CD4-positive, alpha-beta T cell (primary cell): ENCODE measurements around the gene ZNF564. TPM values are rescaled to one million over a fixed set of nuclear protein-coding genes. Genes with fewer than 3 reads are reported as not detected.
"Not testable (repeated sequence)": the region's sequence is repeated elsewhere in the genome, so short reads cannot be mapped to it uniquely, and the experiment has no call there.

Experiments used
- ATAC-seq: fragments of 200-7000 bp; cut with Tn5 transposase; one replicate; pipeline ENCODE4 v1.10.0; 2022; ENCODE audit warnings: mild to moderate bottlenecking; ENCODE audit not compliant: poor library complexity
- CTCF ChIA-PET: fragments of 350-600 bp; sonication (Branson Sonifier 250); formaldehyde crosslinking; loops from one replicate; lab custom pipeline; 2021; ENCODE audit warnings: antibody characterized with exemption, inconsistent platforms; lab: Charles Lee
- POLR2A ChIA-PET: fragments of 350-600 bp; sonication (Branson Sonifier 250); formaldehyde crosslinking; loops from one replicate; lab custom pipeline; 2021; ENCODE audit warnings: antibody characterized with exemption, inconsistent platforms; lab: Charles Lee
- DNase-seq, 14 experiments: peaks; one replicate each; pipeline ENCODE4 v3.0.0-alpha.2; 2013 to 2020; ENCODE audit warnings: mixed read lengths in 2 of 14
- H3K27ac ChIP-seq, 2 donors: one replicate each; pipeline versions ENCODE4 v1.5.1 to v1.7.0; 2013; ENCODE audit warnings: low read length in 2 of 2, low read depth in 1 of 2, mild to moderate bottlenecking in 1 of 2
- H3K27me3 ChIP-seq, 2 experiments: 1 replicate in 1 of 2; 2 replicates in 1 of 2; pipeline versions ENCODE4 v1.6.1 to v1.7.0; 2013; ENCODE audit warnings: low read length in 2 of 2, control low read depth in 1 of 2, mild to moderate bottlenecking in 1 of 2, moderate library complexity in 1 of 2; ENCODE audit not compliant: insufficient read depth in 2 of 2, control insufficient read depth in 1 of 2
- H3K36me3 ChIP-seq: one replicate; pipeline ENCODE4 v1.6.1; 2013; ENCODE audit warnings: low read length, control low read depth; ENCODE audit not compliant: insufficient read depth
- H3K4me1 ChIP-seq: one replicate; pipeline ENCODE4 v1.6.1; 2013; ENCODE audit warnings: low read length, control low read depth; ENCODE audit not compliant: insufficient read depth
- H3K4me3 ChIP-seq: one replicate; pipeline ENCODE4 v1.5.1; 2013; ENCODE audit warnings: mild to moderate bottlenecking, low read length, moderate library complexity
- H3K9me3 ChIP-seq, 2 experiments: 1 replicate in 1 of 2; 2 replicates in 1 of 2; pipeline versions ENCODE4 v1.6.1 to v1.7.0; 2013; ENCODE audit warnings: low read length in 2 of 2, mild to moderate bottlenecking in 2 of 2, control low read depth in 1 of 2, moderate library complexity in 1 of 2; ENCODE audit not compliant: control insufficient read depth in 1 of 2, insufficient read depth in 1 of 2
- H3K27ac Mint-ChIP-seq: one replicate; pipeline ENCODE4 v1.8.0; 2020; ENCODE audit warnings: mixed read lengths
- H3K27me3 Mint-ChIP-seq: one replicate; pipeline ENCODE4 v1.8.0; 2021; ENCODE audit warnings: mixed read lengths
- H3K36me3 Mint-ChIP-seq: one replicate; pipeline ENCODE4 v1.8.0; 2021; ENCODE audit warnings: low read depth, mixed read lengths
- H3K4me1 Mint-ChIP-seq: one replicate; pipeline ENCODE4 v1.8.0; 2021; ENCODE audit warnings: low read depth, mixed read lengths
- H3K4me3 Mint-ChIP-seq: one replicate; pipeline ENCODE4 v1.8.0; 2020; ENCODE audit warnings: mild to moderate bottlenecking, mixed read lengths
- H3K9me3 Mint-ChIP-seq: one replicate; pipeline ENCODE4 v1.8.0; 2020; ENCODE audit warnings: mixed read lengths
- intact Hi-C, 2 experiments: fragments of 100-400 bp; cut with DNase I in 1 of 2; cut with micrococcal nuclease in 1 of 2; formaldehyde crosslinking; loops; one replicate each; pipeline versions ENCODE4 v1.15.1 to v1.9.0; 2023 to 2025; cut with DNase I, micrococcal nuclease
- total RNA-seq, 174 experiments: library from RNA in 2 of 174; stranded (reverse) in 2 of 174; gene quantifications; one replicate each; pipeline ENCODE4 v1.2.3 and lab custom pipeline; 2021 to 2026
- TF ChIP-seq, protein P1 (sequence below): fragments of 200-600 bp; IDR thresholded peaks from one replicate; pipeline ENCODE4 v1.8.0; 2022; ENCODE audit warnings: antibody characterized with exemption, mild to moderate bottlenecking

Gene ZNF564
- total RNA-seq, 2 experiments from 2014 or later: 17.3 to 18.0 TPM

DNA sequence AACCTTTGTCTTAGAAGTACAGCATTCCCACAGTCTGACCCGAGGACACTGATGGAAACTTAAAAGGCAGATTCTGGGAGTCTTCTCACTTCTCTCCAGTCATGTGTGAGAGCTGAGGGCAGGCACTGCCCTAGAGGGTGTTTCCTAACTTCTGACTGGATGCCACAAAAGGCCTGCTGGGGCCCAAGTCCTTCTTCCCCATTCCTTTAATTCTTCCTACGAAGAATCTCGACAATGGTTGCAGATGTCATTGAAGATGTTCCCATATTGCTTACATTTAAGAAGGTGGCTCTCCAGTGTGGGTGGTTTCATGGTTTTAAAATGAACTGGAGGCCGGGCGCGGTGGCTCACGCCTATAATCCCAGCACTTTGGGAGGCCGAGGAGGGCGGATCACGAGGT lies 27.4 kb upstream of the ZNF564 start:
- POLR2A ChIA-PET: no interaction called here
- Histone ChIP-seq H3K4me3 (no peak overlapping the region), H3K36me3 (peaks cover 31% of the 10 kb centered on the region), H3K9me3 (peaks cover 17 to 20% of the 10 kb centered on the region in 2 experiments), H3K27ac (no peak overlapping the region), H3K4me1 (peaks cover 10% of the 10 kb centered on the region), H3K27me3 (no peaks in the 10 kb centered on the region)
- peaks cover 58% of the 10 kb centered on the region for H3K36me3 Mint-ChIP-seq
- TF ChIP-seq, protein P1, sequence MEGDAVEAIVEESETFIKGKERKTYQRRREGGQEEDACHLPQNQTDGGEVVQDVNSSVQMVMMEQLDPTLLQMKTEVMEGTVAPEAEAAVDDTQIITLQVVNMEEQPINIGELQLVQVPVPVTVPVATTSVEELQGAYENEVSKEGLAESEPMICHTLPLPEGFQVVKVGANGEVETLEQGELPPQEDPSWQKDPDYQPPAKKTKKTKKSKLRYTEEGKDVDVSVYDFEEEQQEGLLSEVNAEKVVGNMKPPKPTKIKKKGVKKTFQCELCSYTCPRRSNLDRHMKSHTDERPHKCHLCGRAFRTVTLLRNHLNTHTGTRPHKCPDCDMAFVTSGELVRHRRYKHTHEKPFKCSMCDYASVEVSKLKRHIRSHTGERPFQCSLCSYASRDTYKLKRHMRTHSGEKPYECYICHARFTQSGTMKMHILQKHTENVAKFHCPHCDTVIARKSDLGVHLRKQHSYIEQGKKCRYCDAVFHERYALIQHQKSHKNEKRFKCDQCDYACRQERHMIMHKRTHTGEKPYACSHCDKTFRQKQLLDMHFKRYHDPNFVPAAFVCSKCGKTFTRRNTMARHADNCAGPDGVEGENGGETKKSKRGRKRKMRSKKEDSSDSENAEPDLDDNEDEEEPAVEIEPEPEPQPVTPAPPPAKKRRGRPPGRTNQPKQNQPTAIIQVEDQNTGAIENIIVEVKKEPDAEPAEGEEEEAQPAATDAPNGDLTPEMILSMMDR: no peak
- CTCF ChIA-PET: interaction anchor here (0.7 kb wide), 1 partner anchor 61 kb away, joined by 3 read pairs; no protein-coding TSS in a partner anchor
- H3K27ac Mint-ChIP-seq: no peak overlapping the region
- ATAC-seq (no peak), DNase-seq (no peak)
- H3K27me3 Mint-ChIP-seq: no peaks in the 10 kb centered on the region
- H3K4me1 Mint-ChIP-seq: peaks cover 14% of the 10 kb centered on the region
- peaks cover 6% of the 10 kb centered on the region for H3K9me3 Mint-ChIP-seq
- no peak overlapping the region for H3K4me3 Mint-ChIP-seq
- intact Hi-C loops: no loop called here

DNA sequence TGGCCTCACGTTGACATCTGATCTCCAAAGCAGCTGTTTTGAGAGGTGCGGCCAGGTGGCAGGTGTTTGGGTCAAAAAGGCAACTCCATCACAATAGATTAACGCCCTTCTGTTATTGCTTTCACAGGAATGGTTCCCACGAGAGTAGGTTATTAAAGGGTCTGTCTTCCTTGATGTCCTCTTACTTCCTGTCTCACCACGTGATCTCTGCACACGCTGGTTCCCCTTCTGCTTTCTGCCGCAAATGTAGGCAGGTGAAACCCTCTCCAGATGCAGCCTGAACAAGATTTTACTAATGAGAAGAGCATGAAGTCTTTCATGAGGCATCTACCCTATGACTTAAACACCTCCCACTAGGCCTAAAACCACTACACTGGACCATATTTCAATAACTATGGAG lies 22.8 kb upstream of the ZNF564 start:
- H3K27ac ChIP-seq: no peak overlapping the region
- H3K9me3 ChIP-seq: peaks cover 0 to 4% of the 10 kb centered on the region in 2 experiments
- DNase-seq (peak in 2 of 14 experiments; percentile 23 to 27), ATAC-seq (peak; percentile 51)
- H3K4me1 Mint-ChIP-seq: peaks cover 14% of the 10 kb centered on the region
- ChIA-PET CTCF (no interaction called here), POLR2A (interaction anchor here (1.5 kb wide), 1 partner anchor 40 kb away, joined by 4 read pairs; no protein-coding TSS in a partner anchor)
- H3K27me3 ChIP-seq: no peaks in the 10 kb centered on the region
- no peak overlapping the region for H3K4me3 ChIP-seq
- no peaks in the 10 kb centered on the region for H3K36me3 ChIP-seq
- no peaks in the 10 kb centered on the region for H3K27me3 Mint-ChIP-seq
- no peaks in the 10 kb centered on the region for H3K9me3 Mint-ChIP-seq
- intact Hi-C loops: no loop called here
- H3K27ac Mint-ChIP-seq: peak overlapping the region; percentile 46
- H3K4me1 ChIP-seq: peaks cover 10% of the 10 kb centered on the region
- TF ChIP-seq, protein P1: no peak
- H3K36me3 Mint-ChIP-seq: peaks cover 16% of the 10 kb centered on the region
- H3K4me3 Mint-ChIP-seq: no peak overlapping the region

DNA sequence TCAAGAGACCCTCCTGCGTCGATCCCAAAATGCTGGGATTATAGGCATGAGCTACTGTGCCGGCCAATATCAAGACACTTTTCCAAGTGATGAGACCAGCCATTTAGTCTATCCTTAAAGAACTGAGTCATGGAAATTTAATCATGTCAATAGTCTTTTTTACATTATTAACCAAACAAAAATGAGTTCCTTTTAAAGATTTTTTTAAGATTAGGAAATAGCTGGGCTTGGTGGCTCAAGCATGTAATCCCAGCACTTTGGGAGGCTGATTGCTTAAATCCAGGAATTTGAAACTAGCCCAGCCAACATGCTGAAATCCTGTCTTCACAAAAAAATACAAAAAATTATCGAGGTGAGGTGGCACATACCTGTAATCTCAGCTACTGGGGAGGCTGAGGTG lies 16.7 kb upstream of the ZNF564 start:
- Histone ChIP-seq H3K36me3 (no peaks in the 10 kb centered on the region), H3K4me3 (no peak overlapping the region), H3K4me1 (peaks cover 8% of the 10 kb centered on the region), H3K27ac (no peak overlapping the region), H3K9me3 (no peaks in the 10 kb centered on the region), H3K27me3 (no peaks in the 10 kb centered on the region)
- Mint-ChIP-seq H3K9me3 (no peaks in the 10 kb centered on the region), H3K4me3 (no peak overlapping the region), H3K27me3 (no peaks in the 10 kb centered on the region), H3K27ac (no peak overlapping the region), H3K4me1 (peaks cover 5% of the 10 kb centered on the region), H3K36me3 (no peaks in the 10 kb centered on the region)
- ATAC-seq: no peak
- ChIA-PET POLR2A (interaction anchor here (1.2 to 1.3 kb wide), 2 partner anchors 46 to 101 kb away, joined by 4 to 6 read pairs; a partner anchor contains a TSS), CTCF (interaction anchor here (0.7 to 0.8 kb wide), 2 partner anchors 72 to 279 kb away, joined by 3 to 5 read pairs; no protein-coding TSS in a partner anchor)
- DNase-seq: no peak
- TF ChIP-seq, protein P1: no peak
- intact Hi-C loops: loop anchor here in 1 of 2 experiments (5.0 kb wide), 1 partner anchor 39 kb away; no protein-coding TSS in a partner anchor

DNA sequence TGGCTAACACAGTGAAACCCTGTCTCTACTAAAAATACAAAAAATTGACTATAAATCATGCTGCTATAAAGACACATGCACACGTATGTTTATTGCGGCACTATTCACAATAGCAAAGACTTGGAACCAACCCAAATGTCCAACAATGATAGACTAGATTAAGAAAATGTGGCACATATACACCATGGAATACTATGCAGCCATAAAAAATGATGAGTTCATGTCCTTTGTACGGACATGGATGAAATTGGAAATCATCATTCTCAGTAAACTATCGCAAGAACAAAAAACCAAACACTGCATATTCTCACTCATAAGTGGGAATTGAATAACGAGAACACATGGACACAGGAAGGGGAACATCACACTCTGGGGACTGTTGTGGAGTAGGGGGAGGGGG lies 15.1 kb upstream of the ZNF564 start:
- H3K27me3 ChIP-seq, H3K4me1 ChIP-seq, DNase-seq, H3K27me3 Mint-ChIP-seq, H3K4me3 ChIP-seq, ATAC-seq, POLR2A ChIA-PET, H3K36me3 Mint-ChIP-seq, H3K9me3 Mint-ChIP-seq, H3K27ac ChIP-seq, H3K9me3 ChIP-seq, H3K4me3 Mint-ChIP-seq, H3K36me3 ChIP-seq, H3K4me1 Mint-ChIP-seq, H3K27ac Mint-ChIP-seq: not testable (repeated sequence)
- CTCF ChIA-PET: interaction anchor here (1.2 kb wide), 1 partner anchor 73 kb away, joined by 5 read pairs; no protein-coding TSS in a partner anchor
- intact Hi-C loops: loop anchor here in 1 of 2 experiments (5.0 kb wide), 1 partner anchor 41 kb away; no protein-coding TSS in a partner anchor
